ENCODE results near the gene DNAJC1.
A peak's percentile ranks its signal among the peaks of the same experiment; 100 is the strongest.

DNAJC1 gene

DNA sequence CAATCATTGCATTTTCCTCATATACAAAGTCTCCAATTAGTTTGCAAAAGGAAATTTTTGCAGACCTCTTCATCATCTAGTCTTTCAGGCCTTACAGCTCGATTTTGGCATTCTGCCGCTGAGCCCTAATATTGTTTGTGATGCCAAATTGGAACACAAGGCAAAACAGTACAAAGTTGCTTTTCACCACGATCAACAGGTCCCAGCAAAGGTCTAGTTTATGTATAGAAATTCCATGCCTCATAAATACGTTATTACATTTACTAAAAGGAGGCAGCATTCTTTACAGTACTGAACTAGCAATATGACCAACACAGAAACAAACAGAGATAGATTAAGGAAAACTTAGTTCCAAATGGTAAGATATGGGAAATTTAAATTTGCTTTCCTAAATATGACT is 7.0 kb upstream of the DNAJC1 start:
- in situ Hi-C loops (cut with MboI; ENCODE audit: low sequenced_read_pairs, unreplicated experiment), result loop anchor here (25.0 kb wide), 1 partner anchor 427 kb away; no protein-coding TSS in a partner anchor
- TF ChIP-seq, protein P1, sequence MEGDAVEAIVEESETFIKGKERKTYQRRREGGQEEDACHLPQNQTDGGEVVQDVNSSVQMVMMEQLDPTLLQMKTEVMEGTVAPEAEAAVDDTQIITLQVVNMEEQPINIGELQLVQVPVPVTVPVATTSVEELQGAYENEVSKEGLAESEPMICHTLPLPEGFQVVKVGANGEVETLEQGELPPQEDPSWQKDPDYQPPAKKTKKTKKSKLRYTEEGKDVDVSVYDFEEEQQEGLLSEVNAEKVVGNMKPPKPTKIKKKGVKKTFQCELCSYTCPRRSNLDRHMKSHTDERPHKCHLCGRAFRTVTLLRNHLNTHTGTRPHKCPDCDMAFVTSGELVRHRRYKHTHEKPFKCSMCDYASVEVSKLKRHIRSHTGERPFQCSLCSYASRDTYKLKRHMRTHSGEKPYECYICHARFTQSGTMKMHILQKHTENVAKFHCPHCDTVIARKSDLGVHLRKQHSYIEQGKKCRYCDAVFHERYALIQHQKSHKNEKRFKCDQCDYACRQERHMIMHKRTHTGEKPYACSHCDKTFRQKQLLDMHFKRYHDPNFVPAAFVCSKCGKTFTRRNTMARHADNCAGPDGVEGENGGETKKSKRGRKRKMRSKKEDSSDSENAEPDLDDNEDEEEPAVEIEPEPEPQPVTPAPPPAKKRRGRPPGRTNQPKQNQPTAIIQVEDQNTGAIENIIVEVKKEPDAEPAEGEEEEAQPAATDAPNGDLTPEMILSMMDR (IDR thresholded peaks at IDR 0.05; ENCODE audit: borderline replicate concordance, control extremely low read depth, extremely low read depth, insufficient read depth, missing control alignments), result no peak
- no peak for DNase-seq (ENCODE audit: low spot score)

DNA sequence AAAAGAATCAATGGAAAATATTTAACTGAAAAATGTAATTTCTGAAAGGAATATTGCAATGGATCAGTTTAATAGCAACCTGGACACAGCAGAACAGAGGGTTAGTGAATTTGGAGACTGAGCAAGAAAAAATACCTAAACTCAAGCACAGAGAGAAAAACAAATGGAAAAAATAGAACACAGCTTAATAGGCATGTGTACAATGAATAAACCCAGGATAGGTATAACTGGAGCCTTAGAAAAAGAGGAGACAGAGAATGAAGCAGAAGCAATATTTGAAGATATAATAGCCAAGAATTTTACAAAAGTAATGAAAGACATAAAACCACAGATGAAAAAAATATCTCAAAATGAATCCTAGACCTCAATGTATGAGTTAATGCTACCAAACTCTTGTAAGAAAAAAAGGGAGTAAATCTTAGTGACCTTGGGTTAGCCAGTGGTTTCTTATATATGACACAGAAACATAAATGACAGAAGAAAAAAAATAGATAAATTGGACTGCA is 2.9 kb upstream of the DNAJC1 start:
- TF ChIP-seq, protein P1 (IDR thresholded peaks at IDR 0.05; ENCODE audit: borderline replicate concordance, control extremely low read depth, extremely low read depth, insufficient read depth, missing control alignments), result no peak
- in situ Hi-C loops (cut with MboI; ENCODE audit: low sequenced_read_pairs, unreplicated experiment), result loop anchor here (10.0 to 25.0 kb wide), 2 partner anchors 431 to 988 kb away; no protein-coding TSS in a partner anchor
- DNase-seq (ENCODE audit: low spot score), result no peak

DNA sequence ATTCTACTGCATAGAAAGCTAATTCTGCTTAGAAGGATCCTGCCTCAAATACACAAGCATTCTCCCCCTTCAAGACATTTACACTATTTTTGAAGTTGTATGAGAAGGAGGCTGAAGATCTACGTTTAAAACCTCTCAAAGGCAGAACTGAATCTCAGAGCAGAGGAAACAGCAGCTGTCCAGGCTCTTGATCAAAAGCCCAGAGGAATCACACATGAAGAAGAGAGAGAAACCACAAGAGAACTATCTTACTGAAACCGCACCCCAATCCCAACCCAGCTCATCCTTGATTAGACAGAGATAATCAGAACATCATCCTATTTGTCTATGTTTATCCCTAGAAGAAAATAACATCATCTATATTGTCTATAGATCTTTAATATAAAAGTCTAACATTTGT is 2.2 kb upstream of the DNAJC1 start:
- DNase-seq (ENCODE audit: low spot score), result no peak
- in situ Hi-C loops (cut with MboI; ENCODE audit: low sequenced_read_pairs, unreplicated experiment), result loop anchor here (10.0 to 25.0 kb wide), 2 partner anchors 432 to 989 kb away; no protein-coding TSS in a partner anchor
- TF ChIP-seq, protein P1 (IDR thresholded peaks at IDR 0.05; ENCODE audit: borderline replicate concordance, control extremely low read depth, extremely low read depth, insufficient read depth, missing control alignments), result no peak

DNA sequence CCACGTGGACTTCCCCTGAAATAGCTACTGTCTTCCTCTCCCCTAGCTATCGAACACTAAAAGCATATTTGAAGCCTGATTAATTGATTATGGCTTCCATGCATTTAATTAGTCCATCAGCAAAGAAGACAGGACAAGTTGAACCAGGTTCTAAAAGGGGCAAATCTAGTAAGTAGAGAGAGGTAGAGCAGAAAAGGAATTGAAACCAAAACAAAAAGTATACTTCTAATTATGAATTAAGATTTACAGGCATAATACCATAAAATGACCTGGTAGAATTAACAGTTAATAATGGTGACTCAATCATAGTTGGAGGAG is 393 bp upstream of the DNAJC1 start:
- TF ChIP-seq, protein P1 (IDR thresholded peaks at IDR 0.05; ENCODE audit: borderline replicate concordance, control extremely low read depth, extremely low read depth, insufficient read depth, missing control alignments), result no peak
- DNase-seq (ENCODE audit: low spot score), result no peak
- in situ Hi-C loops (cut with MboI; ENCODE audit: low sequenced_read_pairs, unreplicated experiment), result loop anchor here (10.0 to 25.0 kb wide), 2 partner anchors 433 to 991 kb away; no protein-coding TSS in a partner anchor

DNA sequence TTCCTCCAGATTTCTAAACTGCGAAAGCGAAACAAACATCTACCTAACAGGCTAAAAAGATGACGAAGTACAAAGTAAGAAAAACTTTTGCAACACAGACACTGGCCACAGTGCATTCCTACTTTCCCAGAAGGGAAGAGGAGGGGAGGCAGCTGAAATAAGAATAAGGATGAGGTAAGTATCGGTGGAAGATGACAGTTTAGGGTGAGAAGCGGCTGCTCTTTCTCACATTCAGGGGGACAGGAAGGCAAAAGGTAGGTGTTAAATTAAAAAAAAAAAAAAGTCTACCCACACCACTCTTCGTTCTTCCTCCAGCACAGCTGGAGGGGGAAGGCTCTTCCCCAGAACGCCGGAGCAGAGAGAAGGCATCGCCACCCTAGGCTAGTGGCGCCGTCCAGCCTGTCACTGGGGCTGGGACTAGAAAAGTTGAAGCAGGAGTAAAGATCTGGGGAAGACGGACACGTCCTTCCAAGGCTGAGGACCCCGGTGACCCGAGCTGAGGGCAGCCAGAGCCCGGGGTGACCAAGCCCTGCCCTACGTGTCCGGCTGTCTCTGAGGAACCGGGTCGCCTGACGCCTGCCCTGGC is 846 bp downstream of the DNAJC1 start:
- TF ChIP-seq, protein P1 (IDR thresholded peaks at IDR 0.05; ENCODE audit: borderline replicate concordance, control extremely low read depth, extremely low read depth, insufficient read depth, missing control alignments), result no peak
- in situ Hi-C loops (cut with MboI; ENCODE audit: low sequenced_read_pairs, unreplicated experiment), result loop anchor here (10.0 to 25.0 kb wide), 2 partner anchors 435 to 992 kb away; no protein-coding TSS in a partner anchor
- DNase-seq (ENCODE audit: low spot score), result peak; percentile 24

DNA sequence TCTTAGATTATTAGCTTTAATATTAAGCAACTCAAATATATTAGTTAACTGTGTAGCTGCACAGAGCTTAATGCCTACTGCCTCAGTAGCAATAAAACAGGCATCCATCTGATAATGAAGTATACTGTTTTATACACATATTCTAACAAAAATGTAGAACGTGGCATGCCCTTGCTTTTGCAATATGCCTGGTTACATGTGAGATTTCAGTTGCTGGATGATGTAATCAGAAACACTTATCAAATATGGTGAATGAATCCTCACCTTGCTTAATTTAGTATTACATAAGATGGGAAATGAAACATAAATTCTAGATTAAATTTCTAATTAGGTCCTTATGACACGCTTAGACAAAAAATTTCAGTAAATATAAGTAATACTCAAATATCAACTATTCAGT is 8.0 kb downstream of the DNAJC1 start:
- DNase-seq (ENCODE audit: low spot score), result no peak
- in situ Hi-C loops (cut with MboI; ENCODE audit: low sequenced_read_pairs, unreplicated experiment), result loop anchor here (25.0 kb wide), 1 partner anchor 567 kb away; no protein-coding TSS in a partner anchor
- TF ChIP-seq, protein P1 (IDR thresholded peaks at IDR 0.05; ENCODE audit: borderline replicate concordance, control extremely low read depth, extremely low read depth, insufficient read depth, missing control alignments), result no peak

Data from GM13976 (cell line).